Endometrium (tissue), 2 donors: ENCODE results near the gene IL17C.

ENCODE experiments used
- FAIRE-seq: peaks from 2 replicates; lab custom pipeline; 2012; peaks lifted over from hg19 to GRCh38; lab: Jason Lieb, UNC
- donor health status: control.
- donor health status: control.

The IL17C gene

DNA sequence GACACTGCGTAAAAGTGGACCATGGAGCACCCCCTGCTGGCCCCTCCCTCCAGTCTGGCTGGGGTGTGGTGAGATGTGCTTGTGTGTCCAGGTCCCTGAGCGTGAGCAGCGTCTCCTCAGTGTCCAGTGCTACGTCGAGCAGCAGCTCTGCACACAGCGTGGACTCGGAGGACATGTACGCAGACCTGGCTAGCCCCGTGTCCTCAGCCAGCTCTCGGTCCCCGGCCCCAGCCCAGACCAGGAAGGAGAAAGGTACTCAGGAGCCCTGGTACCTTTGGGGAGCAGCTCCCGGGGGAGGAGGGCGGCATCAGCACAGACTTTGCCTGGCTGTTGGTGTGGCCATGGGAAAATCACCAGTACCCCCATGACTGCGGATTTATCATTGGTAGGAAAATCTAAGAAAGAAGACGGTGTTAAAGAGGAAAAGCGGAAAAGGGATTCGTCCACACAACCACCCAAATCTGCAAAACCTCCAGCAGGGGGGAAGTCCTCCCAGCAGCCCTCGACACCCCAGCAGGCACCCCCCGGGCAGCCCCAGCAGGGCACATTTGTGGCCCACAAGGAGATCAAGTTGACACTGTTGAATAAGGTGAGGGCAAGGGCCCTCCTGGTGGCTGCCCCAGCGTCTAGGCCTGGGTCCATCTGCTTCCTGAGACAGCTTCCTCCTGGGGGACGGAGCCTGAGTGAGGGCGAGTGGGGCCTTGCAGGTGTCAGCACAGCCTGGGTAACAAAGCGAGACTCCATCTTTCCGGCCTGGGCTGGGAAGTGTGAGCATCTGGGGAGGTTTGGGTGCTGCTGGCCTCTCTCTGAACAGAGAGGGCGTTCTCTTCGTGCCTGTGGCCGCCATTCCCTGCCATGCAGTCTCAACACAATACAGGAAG lies 10.6 kb upstream of the IL17C start:
- no peak for FAIRE-seq

DNA sequence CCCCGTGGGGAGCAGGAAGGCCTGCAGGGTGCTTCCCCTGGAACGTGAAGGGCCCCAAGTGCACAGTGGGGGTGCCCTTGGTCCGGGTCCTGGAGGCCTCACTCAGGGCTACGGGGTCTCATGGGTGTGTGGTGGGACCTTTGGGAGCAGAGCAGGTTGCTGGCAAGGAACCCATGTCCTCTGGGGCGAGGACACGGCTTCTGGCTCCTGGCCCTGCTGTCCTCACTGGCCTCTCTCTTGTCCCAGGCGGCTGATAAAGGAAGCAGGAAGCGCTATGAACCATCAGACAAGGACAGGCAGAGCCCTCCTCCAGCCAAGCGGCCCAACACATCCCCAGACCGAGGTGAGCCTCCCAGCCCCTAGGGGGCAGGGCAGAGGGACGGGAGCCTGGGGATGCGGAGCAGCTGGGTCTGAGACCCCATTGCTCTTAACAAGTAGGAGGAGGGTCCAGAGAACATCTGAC lies 9.8 kb upstream of the IL17C start:
- no peak for FAIRE-seq

DNA sequence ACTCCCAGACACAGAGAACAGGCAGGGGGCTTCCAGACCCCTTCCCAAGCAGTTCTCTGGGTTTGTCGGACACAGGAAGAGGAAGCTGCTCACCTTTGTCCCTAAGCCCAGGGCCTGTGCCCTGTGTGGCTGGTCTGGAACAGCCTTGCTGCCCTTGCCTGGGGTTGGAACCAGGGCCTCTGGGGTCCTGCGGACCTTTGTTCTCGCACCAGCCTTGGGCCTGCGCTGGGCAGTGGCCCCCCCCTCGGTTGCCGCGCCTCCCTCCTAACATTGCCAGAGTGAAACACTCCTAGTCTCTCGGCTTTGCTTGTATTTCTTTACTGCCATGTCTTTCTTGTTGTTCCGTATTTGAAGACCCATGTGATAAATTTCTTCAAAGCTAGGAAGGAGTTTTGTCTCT lies 8.5 kb upstream of the IL17C start:
- no peak for FAIRE-seq

DNA sequence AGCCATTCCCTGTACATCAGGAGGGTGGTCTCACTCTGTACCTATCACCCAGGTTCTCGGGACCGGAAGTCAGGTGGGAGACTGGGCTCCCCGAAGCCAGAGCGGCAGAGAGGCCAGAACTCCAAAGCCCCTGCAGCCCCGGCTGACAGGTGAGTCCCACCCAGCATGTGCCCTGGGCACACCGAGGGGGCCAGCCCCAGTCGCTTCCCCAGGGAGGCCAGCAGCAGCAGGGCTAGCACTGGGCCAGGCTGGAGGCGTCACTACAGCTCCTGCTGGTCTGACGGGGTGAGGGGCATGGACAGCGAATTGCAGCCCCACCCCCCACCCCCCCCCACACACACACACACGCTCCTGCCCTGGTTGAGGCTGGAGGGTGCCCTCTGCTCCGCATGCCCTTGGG lies 7.9 kb upstream of the IL17C start:
- FAIRE-seq: no peak

DNA sequence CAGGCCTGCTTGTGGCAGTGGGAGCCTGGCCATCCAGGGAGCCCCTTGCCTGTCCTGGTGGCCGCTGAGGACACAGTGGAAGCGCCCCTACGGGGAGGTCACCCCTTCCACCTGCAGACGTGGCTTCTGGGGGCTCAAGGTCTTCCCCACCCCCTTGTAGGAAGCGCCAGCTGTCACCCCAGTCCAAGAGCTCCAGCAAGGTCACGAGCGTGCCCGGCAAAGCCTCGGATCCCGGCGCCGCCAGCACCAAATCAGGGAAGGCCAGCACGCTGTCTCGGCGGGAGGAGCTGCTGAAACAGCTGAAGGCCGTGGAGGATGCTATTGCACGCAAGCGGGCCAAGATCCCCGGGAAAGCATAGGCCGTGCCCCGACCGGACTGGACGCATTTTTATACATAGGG lies 7.4 kb upstream of the IL17C start:
- no peak for FAIRE-seq

DNA sequence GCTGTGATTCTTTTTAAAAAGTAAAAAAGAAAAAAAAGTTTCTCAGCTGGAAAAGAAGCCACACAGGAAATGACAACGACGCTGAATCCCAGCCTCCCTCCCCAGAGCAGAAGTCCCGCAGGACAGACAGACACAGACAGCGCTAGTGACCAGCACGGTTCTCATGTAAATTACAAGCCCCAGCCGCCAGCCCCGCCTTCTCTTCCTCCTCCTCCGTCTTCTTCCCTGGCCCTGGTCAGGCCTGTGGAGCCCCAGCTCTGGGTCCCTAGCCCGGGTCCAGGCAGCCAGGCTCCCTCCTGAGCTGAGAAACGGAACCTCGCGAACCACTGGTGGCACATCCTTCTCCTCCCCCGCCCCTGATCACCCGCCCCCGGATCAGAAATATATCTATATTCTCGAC lies 7.0 kb upstream of the IL17C start:
- no peak for FAIRE-seq

DNA sequence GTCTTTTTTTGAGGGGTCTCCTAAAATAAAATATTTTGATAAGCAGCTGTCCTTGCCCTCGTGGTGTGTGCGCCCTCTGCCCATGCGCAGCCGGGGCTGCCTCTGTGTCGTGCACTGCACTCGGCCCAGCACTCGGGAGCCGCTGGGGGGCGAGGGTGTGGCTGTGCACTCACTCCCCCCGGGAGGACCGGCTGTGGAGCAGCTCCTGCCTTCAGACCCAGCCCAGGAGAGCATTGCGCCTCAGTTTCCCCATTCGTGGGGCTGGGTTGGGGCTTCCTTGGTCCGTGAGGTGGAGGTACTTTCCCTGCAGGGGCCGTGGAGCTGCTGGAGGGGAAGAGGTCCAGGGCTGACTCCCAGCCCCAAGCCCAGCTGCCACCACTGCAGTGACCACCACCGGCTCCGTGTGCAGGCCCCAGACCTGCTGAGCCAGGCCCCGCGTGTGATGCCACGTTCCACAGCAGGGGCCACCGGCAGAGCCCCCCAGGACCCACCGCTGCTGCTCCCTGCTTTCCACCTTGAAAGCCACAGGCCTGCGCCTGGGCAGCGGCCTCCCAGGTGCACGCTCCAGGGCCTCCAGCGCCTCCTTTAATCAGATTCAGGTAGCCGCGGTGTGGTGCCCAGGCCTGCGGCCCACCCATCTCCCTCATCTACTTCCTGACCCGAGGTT lies 6.3 kb upstream of the IL17C start:
- no peak for FAIRE-seq

DNA sequence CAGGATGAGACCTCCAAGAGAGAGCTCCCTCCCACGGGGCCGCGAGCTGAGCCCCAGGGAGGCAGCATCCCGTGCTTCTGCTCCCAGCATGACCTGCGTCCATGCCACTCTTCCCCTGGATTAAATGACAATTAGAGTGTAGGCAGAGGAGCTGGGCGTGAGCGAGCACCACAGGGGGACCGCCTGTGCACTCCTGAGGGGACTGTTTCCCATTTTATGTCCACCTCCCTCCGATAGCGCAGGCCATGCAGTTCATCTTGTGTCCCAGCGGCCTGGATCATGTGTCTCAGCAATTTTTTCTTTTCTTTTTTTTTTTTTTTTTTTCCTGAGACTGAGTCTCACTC lies 5.8 kb upstream of the IL17C start:
- FAIRE-seq: no peak

DNA sequence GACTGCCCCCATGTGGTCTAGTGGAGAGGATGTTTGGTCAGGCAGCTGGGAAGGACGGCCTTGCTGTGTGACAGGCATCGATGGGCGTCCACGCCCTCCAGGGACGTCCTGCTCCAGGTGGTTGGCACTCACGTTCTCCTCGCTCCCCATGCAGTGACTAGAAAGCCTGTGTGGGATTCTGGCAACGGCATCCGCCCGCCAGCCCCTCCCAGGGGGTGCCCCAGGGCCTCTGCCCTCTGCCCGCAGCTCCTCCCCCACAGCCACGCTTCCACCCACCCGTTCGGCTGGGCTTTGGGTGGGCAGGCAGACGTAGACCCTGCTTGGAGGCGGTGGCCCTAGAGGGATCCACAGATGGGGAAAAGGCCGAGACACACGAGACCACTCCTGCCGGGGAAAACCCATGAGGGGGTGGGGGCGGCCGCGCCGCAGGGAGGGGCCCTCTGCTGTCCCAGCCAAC lies 4.7 kb upstream of the IL17C start:
- FAIRE-seq: no peak

DNA sequence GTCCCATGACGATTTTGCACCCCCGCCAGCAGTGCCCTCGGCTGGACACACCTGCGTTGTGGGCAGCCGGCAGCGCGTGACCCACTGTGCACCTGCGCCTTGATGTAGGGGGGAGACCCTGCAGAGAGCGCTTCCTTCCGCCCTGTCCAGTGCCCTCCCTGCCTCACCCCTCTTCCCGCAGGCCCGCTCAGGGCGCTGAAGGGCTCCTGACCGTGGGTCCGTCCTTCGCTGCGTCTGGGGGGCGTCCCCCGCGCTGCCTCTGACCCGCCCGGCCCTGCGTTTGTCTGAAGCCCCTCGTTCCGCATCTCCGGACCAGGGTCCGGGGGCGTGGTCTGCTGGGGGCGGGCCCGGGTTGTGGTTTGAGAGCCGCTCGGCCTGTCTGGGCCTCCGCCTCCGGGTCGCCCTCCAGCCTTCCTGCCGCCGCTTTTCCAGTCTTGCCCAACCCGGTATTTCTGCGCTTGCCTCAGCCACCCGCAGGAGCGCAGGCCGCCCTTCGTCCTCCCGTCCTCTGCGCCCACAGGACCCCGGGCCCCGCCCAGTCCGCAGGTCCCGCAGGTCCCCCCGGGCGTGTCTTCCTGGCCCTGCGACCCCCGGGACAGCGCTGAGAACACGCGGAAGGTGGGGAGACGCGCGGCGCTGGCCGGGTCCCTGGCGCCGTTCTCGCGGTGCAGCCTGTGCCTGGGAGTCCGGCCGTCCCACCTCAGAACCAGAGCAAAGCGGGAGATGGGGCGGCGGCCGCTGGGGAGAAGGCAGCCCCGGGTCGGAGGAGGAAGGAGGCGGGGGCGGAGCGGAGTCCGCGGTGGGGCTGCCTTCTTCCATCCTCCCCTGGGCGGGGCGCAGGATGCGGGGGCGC lies 4.0 kb upstream of the IL17C start:
- no peak for FAIRE-seq

DNA sequence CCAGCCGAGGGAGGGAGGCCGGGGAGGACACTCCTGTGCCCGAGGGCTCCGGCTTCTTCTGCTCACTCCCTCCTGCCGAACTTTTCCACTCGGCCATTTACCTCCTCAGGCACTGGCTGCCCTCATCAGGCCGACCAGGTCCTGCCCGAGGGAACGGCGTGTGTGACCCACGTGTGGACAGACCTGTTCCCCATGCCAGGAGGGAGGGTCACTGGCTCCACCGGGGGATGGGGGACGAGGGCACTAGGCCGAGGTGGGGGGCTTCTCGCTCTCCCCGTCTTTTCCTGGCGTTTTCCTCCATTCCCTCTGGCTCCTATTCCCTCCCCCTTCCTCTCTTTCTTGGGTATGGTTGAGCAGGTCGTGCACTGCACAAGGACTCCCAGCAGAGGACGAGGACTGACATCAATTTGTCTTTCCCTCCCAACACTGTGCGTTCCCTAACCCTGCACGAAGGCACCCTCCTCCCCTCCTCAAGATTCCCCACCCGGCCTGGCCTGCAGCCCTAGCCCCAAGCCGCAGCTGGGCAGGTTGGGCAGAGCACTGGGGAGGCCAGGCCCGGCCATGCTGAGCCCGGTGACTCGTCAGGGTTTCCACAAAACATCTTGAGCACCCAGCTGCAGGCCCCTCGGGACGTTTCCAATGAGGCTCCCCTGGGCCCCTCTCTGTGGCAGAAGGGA lies 3.2 kb upstream of the IL17C start:
- no peak for FAIRE-seq

DNA sequence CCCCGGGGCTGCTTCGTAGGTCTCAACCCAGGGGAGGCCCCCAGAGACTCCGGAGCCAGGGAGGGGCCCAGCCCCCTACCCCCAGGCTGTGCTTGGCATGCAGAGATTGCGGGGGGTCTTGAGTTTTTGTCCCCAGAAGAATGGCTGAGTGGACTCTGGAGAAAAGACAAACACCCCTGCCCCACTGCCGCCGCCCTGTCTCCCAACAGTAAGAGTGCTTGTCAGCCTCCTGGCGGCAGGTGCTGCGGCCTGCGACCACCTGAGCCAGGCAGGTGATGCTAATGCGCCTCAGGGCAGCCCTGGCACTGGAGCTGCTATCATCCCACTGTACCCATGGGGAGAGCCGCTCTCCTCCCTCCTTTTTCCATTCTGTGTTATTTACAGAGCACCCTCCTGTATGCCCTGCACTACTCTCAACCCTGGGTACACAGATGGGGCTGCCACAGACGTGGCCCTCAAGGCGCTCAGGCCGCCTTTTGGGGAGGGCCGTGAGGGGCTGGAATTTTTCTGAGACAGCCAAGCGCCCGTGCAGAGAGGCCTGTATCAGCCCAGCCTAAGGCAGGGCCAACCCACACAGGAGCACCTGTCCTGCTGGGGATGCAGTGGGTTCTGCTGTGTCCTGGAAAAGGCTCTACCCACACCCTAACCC lies 2.6 kb upstream of the IL17C start:
- no peak for FAIRE-seq

DNA sequence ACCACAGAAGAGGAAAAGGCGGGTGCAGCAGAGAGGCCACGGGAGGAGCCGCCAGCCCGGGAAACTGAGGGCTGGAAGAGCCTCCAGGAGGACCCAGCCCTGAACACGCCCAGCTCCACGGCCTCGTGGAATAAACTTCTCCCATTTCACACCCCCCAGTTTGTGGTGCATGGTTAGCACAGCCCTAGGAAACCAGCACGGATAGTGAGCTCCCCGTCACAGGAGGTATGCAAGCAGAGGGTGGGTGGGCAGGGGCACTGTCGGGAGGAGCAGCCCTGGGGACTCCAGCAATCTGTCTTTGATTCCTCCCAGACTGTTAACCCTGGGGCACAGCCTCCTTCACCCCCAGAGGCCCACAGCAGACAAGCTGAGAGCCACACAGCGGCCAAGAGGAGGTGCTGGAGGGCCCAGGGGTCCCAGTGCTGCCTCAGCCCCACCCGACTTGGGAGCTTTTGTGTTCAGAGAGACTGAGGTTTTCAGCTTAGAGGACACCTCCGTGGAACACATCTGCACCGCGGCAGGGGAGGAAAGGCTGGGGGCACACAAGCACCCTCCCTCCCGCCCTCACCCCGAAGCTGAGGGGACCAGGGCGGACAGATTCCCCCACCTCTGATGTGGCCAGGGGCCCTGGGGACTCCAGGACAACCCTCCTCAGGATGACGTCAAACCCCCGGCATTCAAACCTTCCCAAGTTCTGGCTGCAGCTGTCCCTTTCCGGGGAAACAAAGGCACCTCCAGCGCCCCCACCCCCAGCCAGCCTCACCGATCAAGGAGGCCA lies 1.7 kb upstream of the IL17C start:
- no peak for FAIRE-seq

DNA sequence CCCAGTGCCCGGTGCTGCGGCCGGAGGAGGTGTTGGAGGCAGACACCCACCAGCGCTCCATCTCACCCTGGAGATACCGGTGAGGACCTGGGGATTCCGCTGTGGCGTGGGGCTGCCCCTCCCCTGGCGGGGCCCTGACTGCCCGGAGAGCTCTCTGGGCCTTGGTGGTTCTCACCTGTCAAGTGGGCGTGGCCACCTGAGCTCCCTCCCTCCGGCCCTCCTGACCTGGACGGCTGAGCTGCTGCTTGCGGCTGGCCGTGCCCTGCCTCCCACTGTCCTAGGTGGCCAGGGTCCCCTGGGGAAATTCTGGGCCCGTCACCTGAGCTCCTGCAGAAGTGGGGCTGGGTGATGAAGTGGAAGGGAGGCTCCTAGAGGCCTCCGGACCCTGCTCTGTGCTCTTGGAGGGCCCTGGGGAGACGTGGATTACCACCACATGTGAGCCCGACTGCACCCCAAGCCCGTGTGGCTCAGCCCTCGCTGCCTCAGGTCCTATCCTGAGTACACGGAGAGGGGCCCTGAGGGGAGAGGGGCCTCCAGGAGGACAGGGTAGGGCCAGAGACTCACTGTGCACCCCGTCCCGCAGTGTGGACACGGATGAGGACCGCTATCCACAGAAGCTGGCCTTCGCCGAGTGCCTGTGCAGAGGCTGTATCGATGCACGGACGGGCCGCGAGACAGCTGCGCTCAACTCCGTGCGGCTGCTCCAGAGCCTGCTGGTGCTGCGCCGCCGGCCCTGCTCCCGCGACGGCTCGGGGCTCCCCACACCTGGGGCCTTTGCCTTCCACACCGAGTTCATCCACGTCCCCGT lies 1.1 kb downstream of the IL17C start:
- no peak for FAIRE-seq

DNA sequence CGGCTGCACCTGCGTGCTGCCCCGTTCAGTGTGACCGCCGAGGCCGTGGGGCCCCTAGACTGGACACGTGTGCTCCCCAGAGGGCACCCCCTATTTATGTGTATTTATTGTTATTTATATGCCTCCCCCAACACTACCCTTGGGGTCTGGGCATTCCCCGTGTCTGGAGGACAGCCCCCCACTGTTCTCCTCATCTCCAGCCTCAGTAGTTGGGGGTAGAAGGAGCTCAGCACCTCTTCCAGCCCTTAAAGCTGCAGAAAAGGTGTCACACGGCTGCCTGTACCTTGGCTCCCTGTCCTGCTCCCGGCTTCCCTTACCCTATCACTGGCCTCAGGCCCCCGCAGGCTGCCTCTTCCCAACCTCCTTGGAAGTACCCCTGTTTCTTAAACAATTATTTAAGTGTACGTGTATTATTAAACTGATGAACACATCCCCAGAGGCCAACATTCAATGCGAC lies 1.7 kb downstream of the IL17C start:
- no peak for FAIRE-seq

DNA sequence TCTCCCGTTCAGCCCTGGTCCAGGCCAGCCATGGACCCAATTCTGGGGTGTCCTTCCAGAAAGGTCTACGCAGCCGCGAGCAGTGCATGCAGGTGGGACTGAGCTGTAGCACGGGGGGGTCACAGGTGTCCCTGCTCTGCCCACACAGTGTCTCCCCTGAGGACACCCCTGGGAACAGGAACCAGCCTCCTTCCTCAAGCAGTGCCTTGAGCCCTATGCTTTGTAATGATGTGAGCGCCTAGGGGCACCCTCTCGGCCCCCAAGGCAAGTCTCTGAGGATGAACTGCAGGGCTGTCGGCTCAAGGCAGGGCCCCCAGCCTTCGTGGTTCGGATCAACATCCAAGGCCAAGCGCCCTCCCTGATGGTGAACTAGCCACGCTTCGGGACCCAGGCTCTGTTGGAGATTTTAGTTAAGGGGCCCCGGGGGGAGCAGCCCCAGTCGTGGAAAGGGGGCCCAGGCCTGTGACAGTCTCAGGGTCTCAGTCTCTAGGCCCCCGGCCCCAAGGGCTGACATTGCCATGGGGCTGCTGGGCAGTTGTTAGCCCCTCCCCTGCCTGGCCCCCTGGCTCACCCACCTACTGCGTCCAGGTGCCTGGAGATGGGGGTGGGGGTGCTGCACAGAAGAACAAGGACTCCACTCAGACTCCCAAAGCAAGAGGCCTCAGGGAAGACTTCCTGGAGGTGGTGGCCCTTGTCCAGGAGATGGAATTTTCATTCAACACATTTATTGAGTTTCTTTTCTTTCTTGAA lies 2.3 kb downstream of the IL17C start:
- no peak for FAIRE-seq

DNA sequence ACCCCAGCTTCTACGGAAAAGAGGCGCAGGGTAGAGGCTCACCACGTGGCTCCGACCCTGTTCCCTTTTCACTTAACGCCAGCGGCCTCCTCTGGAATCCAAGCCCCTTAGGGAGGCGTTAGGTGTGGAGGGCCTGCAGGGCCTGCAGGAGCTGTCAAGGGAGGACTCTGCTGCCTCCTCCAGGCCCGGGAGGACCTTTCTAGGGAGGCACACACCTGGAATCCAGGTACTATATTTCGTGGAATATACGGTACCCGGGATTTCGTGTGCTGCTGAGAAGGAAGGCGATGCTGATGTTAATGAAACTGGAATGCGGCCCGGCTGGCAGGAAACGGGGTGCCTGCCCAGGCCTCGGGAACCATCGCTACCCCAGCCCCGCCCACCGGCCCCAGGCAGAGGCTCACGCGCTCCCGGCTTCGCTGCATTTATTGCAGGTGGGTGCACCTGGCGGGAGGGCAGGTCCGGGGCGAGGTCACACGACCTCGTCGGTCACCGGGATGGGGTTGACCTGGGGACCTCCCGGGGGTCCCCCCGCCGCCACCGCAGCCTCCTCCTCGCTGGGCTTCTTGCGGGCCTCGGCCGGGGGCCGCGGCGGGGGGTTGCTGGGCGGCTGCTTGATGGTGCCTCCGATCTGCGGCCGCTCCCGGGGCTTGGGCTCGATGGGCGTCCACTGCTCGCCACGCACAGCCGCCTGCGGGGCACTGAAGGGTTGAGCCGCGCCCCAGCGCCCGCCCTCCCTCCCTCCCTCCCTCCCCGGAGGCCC lies 4.7 kb downstream of the IL17C start:
- no peak for FAIRE-seq

DNA sequence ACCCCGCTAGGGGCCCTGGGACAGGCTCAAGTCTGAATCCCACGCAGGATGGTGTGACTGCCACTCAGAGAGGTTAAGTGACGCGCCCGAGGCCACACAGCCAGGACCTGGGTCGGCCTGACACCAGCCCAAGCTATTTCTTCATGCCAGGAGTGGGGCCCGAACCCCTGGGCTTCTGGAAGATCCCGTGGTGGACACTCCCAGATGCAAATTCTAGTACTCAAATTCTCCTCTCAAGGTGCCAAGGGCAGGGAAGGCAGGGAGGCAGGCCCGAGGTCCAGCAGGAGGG lies 5.2 kb downstream of the IL17C start:
- no peak for FAIRE-seq

DNA sequence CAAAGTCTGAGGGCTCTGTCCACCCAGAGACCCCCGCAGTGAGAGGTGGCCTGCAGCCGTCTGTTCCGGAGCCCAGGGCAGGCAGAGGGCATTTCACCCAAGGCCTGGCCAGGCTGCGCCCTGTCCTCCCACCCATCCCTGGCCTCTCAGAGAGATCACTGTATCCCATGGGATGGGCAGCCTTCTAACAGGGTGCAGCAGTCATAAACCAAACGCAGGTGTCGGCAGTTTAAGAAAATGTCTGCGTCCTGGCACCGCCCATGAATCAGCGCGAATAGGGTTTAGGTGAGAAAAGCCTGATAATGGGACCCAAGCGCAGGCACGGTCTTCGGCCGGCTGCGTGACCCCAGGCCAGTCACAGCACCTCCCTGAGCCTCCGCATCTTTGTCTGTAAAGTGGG lies 7.1 kb downstream of the IL17C start:
- FAIRE-seq: no peak
